Activated T-helper 17 cell treated with anti-CD3 and anti-CD28 coated beads, Interleukin-2, amount 50 U/mL, for 72 hours (primary cell): ENCODE data around the gene SRPK2. TPM values are rescaled to one million over a fixed set of nuclear protein-coding genes. Genes with fewer than 3 reads are reported as not detected.

Source experiments
- ATAC-seq: fragments of 150-1000 bp; cut with Tn5 transposase; replicated peaks from 2 replicates; pipeline ENCODE4 v1.10.0; 2021; ENCODE audit warnings: mild to moderate bottlenecking, moderate library complexity
- H3K27ac Mint-ChIP-seq: one replicate; pipeline ENCODE4 v1.8.0; 2022; ENCODE audit warnings: mixed read lengths
- H3K27me3 Mint-ChIP-seq: one replicate; pipeline ENCODE4 v1.8.0; 2022; ENCODE audit warnings: mixed read lengths
- H3K36me3 Mint-ChIP-seq: one replicate; pipeline ENCODE4 v1.8.0; 2022; ENCODE audit warnings: low read depth, mild to moderate bottlenecking, mixed read lengths
- H3K4me1 Mint-ChIP-seq: one replicate; pipeline ENCODE4 v1.8.0; 2022; ENCODE audit warnings: mixed read lengths
- H3K4me3 Mint-ChIP-seq: one replicate; pipeline ENCODE4 v1.8.0; 2022; ENCODE audit warnings: mild to moderate bottlenecking, mixed read lengths
- H3K9me3 Mint-ChIP-seq: one replicate; pipeline ENCODE4 v1.8.0; 2022; ENCODE audit warnings: mixed read lengths
- total RNA-seq, 2 donors: library from RNA; stranded (reverse); gene quantifications; one replicate each; pipeline ENCODE4 v1.2.3, GENCODE V29; 2022

SRPK2 gene
- total RNA-seq, 2 donors from 2014 or later: 31.5 to 38.5 TPM

GRCh38 chr7:105141068-105141467 is 247.7 kb downstream of the SRPK2 start:
- Mint-ChIP-seq H3K4me1 (peaks cover 12% of the 10 kb centered on the region), H3K36me3 (peaks cover 73% of the 10 kb centered on the region), H3K27ac (no peak overlapping the region), H3K4me3 (no peak overlapping the region), H3K27me3 (no peaks in the 10 kb centered on the region), H3K9me3 (no peaks in the 10 kb centered on the region)
- ATAC-seq: no peak

- Mint-ChIP-seq H3K27me3 (no peaks in the 10 kb centered on the region), H3K9me3 (no peaks in the 10 kb centered on the region), H3K27ac (no peak overlapping the region), H3K4me3 (no peak overlapping the region), H3K4me1 (peaks cover 18% of the 10 kb centered on the region), H3K36me3 (peaks cover 70% of the 10 kb centered on the region)
- no peak for ATAC-seq
Measured at GRCh38 chr7:105139381-105139780, 249.3 kb downstream of the SRPK2 start.

DNA sequence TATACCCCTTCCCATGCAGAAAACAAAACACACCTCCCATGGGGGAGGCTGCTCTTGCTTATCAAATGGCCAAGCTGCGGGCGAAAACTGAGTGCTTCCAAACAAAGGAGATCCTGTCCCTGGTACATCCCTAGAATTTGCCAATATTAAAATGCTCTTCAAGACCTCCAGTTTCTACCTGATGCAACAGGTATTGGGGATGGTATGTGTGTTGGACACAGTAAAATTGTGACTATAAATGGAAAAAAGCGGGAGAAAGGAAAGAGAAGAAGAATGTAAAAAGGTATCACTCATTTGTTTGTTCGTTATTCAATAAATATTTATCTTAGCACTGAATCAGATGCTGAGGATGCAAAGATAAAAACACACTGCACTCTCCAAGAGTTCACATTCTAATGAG is 250.8 kb downstream of the SRPK2 start:
- H3K9me3 Mint-ChIP-seq: no peaks in the 10 kb centered on the region
- H3K4me1 Mint-ChIP-seq: peaks cover 18% of the 10 kb centered on the region
- no peak for ATAC-seq
- peaks cover 73% of the 10 kb centered on the region for H3K36me3 Mint-ChIP-seq
- H3K4me3 Mint-ChIP-seq: no peak overlapping the region
- no peak overlapping the region for H3K27ac Mint-ChIP-seq
- H3K27me3 Mint-ChIP-seq: no peaks in the 10 kb centered on the region

GRCh38 chr7:105136221-105136620 is 252.5 kb downstream of the SRPK2 start:
- no peaks in the 10 kb centered on the region for H3K27me3 Mint-ChIP-seq
- H3K4me3 Mint-ChIP-seq: no peak overlapping the region
- peak overlapping the region; percentile 15 for H3K27ac Mint-ChIP-seq
- H3K4me1 Mint-ChIP-seq: peaks cover 25% of the 10 kb centered on the region
- peaks cover 73% of the 10 kb centered on the region for H3K36me3 Mint-ChIP-seq
- ATAC-seq: no peak
- no peaks in the 10 kb centered on the region for H3K9me3 Mint-ChIP-seq

DNA sequence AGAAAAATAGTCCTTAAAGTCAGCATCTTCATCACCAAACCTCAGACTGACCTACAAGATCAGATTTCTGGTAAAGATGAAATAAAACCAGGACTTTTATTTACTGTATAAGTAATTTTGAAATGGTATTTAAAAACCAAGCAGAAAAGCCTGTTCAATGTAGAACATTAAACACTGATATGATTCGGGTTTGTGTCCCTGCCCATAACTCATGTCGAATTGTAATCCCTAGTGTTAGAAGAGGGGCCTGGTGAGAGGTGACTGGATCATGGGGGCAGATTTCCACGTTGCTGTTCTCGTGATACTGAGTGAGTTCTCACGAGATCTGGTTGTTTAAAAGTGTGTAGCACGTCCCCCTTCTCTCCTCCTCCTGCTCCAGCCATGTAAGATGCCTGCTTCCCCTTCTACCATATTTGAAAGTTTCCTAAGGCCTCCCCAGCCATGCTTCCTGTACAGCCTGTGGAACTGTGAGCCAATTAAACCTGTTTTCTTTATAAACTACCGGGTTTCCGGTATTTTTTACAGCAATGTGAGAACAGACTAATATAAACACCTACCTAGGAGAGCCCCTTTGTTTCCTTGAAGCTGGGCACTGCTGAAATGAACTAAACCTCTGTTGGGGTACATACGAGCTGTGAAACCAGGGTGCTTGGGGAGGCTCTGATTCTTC is 254.6 kb downstream of the SRPK2 start:
- no peaks in the 10 kb centered on the region for H3K9me3 Mint-ChIP-seq
- H3K27ac Mint-ChIP-seq: peak overlapping the region; percentile 78
- no peaks in the 10 kb centered on the region for H3K27me3 Mint-ChIP-seq
- peaks cover 29% of the 10 kb centered on the region for H3K4me1 Mint-ChIP-seq
- peaks cover 67% of the 10 kb centered on the region for H3K36me3 Mint-ChIP-seq
- ATAC-seq: no peak
- H3K4me3 Mint-ChIP-seq: no peak overlapping the region

DNA sequence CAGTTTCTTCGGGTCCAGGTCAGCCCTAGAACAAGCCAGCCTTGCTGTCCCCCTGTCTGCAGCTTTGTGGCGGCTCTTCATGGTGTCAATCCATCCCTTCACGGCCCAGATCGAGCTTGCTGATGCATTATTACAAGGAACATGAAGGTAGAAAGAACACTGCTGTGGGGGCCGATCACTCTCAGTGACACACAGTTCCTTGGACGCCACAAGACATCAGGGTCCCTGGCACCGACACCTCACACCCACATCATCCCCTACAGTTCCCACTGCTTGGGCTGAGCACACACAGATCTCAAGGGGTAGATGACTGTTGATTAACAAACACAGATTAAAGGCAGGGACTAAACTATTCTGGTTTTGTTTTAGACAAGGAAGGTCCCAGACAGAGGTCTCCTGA is 255.4 kb downstream of the SRPK2 start:
- H3K9me3 Mint-ChIP-seq: no peaks in the 10 kb centered on the region
- H3K36me3 Mint-ChIP-seq: peaks cover 61% of the 10 kb centered on the region
- H3K27ac Mint-ChIP-seq: peak overlapping the region; percentile 47
- no peak for ATAC-seq
- H3K27me3 Mint-ChIP-seq: no peaks in the 10 kb centered on the region
- peaks cover 29% of the 10 kb centered on the region for H3K4me1 Mint-ChIP-seq
- H3K4me3 Mint-ChIP-seq: no peak overlapping the region

- no peak for ATAC-seq
Measured at GRCh38 chr7:105132835-105133234, 255.9 kb downstream of the SRPK2 start.

GRCh38 chr7:105132335-105132734 is 256.4 kb downstream of the SRPK2 start:
- Mint-ChIP-seq H3K4me1 (peaks cover 24% of the 10 kb centered on the region), H3K27me3 (no peaks in the 10 kb centered on the region), H3K27ac (no peak overlapping the region), H3K9me3 (no peaks in the 10 kb centered on the region), H3K36me3 (peaks cover 53% of the 10 kb centered on the region), H3K4me3 (no peak overlapping the region)
- ATAC-seq: peak; percentile 66

More at GRCh38 chr7:105132835-105133234, 255.9 kb downstream of the SRPK2 start:
- Mint-ChIP-seq H3K27me3 (no peaks in the 10 kb centered on the region), H3K27ac (peak overlapping the region; percentile 47), H3K36me3 (peaks cover 56% of the 10 kb centered on the region), H3K4me3 (no peak overlapping the region), H3K4me1 (peaks cover 26% of the 10 kb centered on the region), H3K9me3 (no peaks in the 10 kb centered on the region)

- ATAC-seq: peak; percentile 68
- H3K4me1 Mint-ChIP-seq: peaks cover 21% of the 10 kb centered on the region
- peak overlapping the region; percentile 91 for H3K27ac Mint-ChIP-seq
- peaks cover 57% of the 10 kb centered on the region for H3K36me3 Mint-ChIP-seq
- H3K27me3 Mint-ChIP-seq: no peaks in the 10 kb centered on the region
- no peaks in the 10 kb centered on the region for H3K9me3 Mint-ChIP-seq
- peak overlapping the region; percentile 60 for H3K4me3 Mint-ChIP-seq
Measured at GRCh38 chr7:105131890-105132289, 256.8 kb downstream of the SRPK2 start.

GRCh38 chr7:105131033-105131656 is 257.6 kb downstream of the SRPK2 start:
- Mint-ChIP-seq H3K27me3 (no peaks in the 10 kb centered on the region), H3K27ac (peak overlapping the region; percentile 91), H3K36me3 (peaks cover 59% of the 10 kb centered on the region), H3K4me1 (peaks cover 20% of the 10 kb centered on the region), H3K9me3 (no peaks in the 10 kb centered on the region), H3K4me3 (peak overlapping the region; percentile 60)
- ATAC-seq: peak; percentile 87

DNA sequence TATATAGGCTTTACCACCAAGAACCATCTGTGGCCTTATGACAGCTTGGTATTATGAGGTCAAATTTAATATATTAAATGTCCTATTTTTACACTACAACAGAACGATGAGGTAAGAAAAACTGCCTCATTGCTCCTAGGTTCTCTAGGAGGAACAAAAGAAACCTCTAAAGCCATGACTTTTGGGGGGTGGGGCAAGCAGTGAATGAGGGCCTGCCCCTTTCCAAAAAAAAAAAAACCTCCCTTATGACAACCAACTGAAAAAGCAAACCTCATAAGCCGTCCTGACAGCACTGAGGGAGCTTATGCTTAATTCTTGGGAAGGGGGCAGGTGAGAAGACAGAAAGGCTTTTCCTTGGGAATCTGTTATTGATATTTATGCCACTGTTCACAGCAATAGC is 258.1 kb downstream of the SRPK2 start:
- no peak for ATAC-seq
- Mint-ChIP-seq H3K9me3 (no peaks in the 10 kb centered on the region), H3K4me3 (no peak overlapping the region), H3K27ac (peak overlapping the region; percentile 91), H3K27me3 (no peaks in the 10 kb centered on the region), H3K4me1 (peaks cover 25% of the 10 kb centered on the region), H3K36me3 (peaks cover 65% of the 10 kb centered on the region)

DNA sequence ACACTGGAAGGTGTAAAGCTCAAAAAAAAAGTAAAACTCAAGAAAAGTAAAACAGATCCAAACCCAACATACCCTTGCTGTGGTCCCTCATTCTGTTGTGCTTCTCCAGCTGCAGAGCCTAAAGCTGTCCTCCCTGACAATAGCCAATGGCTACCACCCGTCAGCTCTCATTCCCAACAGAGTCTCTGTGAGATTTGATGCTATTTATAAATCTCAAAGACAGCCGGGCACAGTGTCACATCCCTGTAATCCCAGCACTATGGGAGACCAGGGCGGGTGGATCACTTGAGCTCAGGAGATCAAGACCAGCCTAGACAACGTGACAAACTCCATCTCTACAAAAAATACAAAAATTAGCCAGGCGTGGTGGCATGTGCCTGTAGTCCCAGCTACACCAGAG is 258.7 kb downstream of the SRPK2 start:
- H3K27me3 Mint-ChIP-seq: no peaks in the 10 kb centered on the region
- peaks cover 25% of the 10 kb centered on the region for H3K4me1 Mint-ChIP-seq
- no peak for ATAC-seq
- H3K36me3 Mint-ChIP-seq: peaks cover 69% of the 10 kb centered on the region
- H3K9me3 Mint-ChIP-seq: no peaks in the 10 kb centered on the region
- H3K27ac Mint-ChIP-seq: peak overlapping the region; percentile 17
- no peak overlapping the region for H3K4me3 Mint-ChIP-seq

GRCh38 chr7:105127179-105127578 is 261.5 kb downstream of the SRPK2 start:
- peaks cover 19% of the 10 kb centered on the region for H3K4me1 Mint-ChIP-seq
- H3K9me3 Mint-ChIP-seq: no peaks in the 10 kb centered on the region
- H3K27ac Mint-ChIP-seq: peak overlapping the region; percentile 28
- H3K27me3 Mint-ChIP-seq: no peaks in the 10 kb centered on the region
- no peak for ATAC-seq
- peaks cover 66% of the 10 kb centered on the region for H3K36me3 Mint-ChIP-seq
- no peak overlapping the region for H3K4me3 Mint-ChIP-seq

GRCh38 chr7:105126436-105126975 is 262.2 kb downstream of the SRPK2 start:
- Mint-ChIP-seq H3K27ac (no peak overlapping the region), H3K4me3 (no peak overlapping the region), H3K27me3 (no peaks in the 10 kb centered on the region), H3K36me3 (peaks cover 65% of the 10 kb centered on the region), H3K4me1 (peaks cover 18% of the 10 kb centered on the region), H3K9me3 (no peaks in the 10 kb centered on the region)
- no peak for ATAC-seq

DNA sequence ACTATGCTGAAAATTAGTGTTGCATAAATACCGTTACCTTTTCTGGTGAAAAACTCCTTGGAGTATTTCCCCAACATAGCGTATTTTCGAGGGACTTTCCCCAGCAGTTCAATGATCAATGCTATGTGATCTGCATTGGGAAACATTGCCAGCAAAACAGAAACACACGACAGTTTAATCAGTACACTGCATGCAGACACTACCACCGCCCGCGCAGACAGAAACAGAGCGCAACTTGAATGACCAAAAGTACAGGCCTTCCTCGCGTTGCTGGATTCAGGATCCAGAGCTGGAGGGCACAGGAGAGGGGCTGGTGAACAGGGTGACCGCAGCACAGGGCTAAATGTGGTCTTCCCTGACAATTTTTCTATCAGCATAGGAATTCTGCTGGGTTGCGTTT is 263.0 kb downstream of the SRPK2 start:
- peaks cover 13% of the 10 kb centered on the region for H3K4me1 Mint-ChIP-seq
- peaks cover 66% of the 10 kb centered on the region for H3K36me3 Mint-ChIP-seq
- H3K27me3 Mint-ChIP-seq: no peaks in the 10 kb centered on the region
- H3K9me3 Mint-ChIP-seq: no peaks in the 10 kb centered on the region
- no peak overlapping the region for H3K4me3 Mint-ChIP-seq
- no peak for ATAC-seq
- H3K27ac Mint-ChIP-seq: peak overlapping the region; percentile 36
